HG02588 (cell line): ENCODE results near the gene HILPDA.
A peak's percentile ranks its signal among the peaks of the same experiment; 100 is the strongest.
"Not testable (repeated sequence)": the region's sequence is repeated elsewhere in the genome, so short reads cannot be mapped to it uniquely, and the experiment has no call there.

Experiments used
- ATAC-seq: cut with Tn5 transposase; IDR thresholded peaks from one replicate; pipeline ENCODE4 v1.9.1; 2021; ENCODE audit warnings: mild to moderate bottlenecking, moderate library complexity; ENCODE audit not compliant: unreplicated experiment

Gene HILPDA

GRCh38 chr7:128459394-128459878 is 3.8 kb downstream of the HILPDA start:
- peak; percentile 36 for ATAC-seq

GRCh38 chr7:128462460-128462859 is 6.8 kb downstream of the HILPDA start:
- no peak for ATAC-seq

DNA sequence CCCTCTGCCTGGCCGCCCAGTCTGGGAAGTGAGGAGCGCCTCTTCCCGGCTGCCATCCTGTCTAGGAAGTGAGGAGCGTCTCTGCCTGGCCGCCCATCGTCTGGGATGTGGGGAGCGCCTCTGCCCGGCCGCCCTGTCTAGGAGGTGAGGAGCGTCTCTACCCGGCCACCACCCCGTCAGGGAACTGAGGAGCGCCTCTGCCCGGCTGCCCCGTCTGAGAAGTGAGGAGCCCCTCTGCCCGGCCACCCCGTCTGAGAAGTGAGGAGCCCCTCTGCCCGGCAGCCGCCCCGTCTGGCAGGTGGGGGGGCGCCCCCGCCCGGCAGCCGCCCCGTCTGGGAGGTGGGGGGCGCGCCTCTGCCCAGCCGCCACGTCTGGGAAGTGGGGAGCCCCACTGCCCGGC is 7.7 kb downstream of the HILPDA start:
- not testable (repeated sequence) for ATAC-seq

DNA sequence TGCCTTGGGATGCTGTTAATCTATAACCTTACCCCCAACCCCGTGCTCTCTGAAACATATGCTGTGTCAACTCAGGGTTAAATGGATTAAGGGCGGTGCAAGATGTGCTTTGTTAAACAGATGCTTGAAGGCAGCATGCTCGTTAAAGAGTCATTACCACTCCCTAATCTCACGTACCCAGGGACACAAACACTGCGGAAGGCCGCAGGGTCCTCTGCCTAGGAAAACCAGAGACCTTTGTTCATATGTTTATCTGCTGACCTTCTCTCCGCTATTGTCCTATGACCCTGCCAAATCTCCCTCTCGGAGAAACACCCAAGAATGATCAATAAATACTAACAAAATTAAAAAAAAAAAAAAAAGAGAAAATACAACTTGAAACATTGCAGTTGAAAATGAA is 8.3 kb downstream of the HILPDA start:
- not testable (repeated sequence) for ATAC-seq

DNA sequence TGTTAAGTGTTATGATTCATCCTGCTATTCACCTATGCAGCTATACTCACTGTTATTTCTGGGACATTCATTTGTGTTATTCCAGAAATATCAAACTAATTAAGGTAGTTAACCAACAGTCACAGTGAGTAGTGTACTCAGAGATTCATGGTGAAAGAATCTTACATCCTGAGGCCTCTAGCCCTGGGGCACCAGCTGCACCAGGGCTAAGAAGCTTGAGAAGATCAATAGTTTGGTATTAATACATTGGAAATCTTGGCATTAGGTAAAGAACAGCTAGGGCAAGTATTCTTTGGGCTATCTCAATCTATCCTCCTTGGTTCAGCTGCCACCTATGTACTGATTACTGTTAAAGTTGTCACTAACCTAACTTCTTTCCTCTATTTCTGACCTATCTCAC is 11.2 kb downstream of the HILPDA start:
- not testable (repeated sequence) for ATAC-seq

GRCh38 chr7:128476402-128477335 is 21.0 kb downstream of the HILPDA start, which contains the start of gene METTL2B:
Gene METTL2B (plus strand): TSS chr7:128476748. CDS start chr7:128476766, 18 bp downstream.
- peak; percentile 96 for ATAC-seq

GRCh38 chr7:128477336-128477690 is 21.6 kb downstream of the HILPDA start:
- not testable (repeated sequence) for ATAC-seq

GRCh38 chr7:128479082-128479481 is 23.4 kb downstream of the HILPDA start:
- ATAC-seq: not testable (repeated sequence)

- ATAC-seq: not testable (repeated sequence)
These were observed 32.5 kb downstream of the HILPDA start for GRCh38 chr7:128488134-128488533.

GRCh38 chr7:128497405-128497804 is 41.7 kb downstream of the HILPDA start:
- ATAC-seq: no peak

GRCh38 chr7:128505416-128505815 is 49.7 kb downstream of the HILPDA start:
- not testable (repeated sequence) for ATAC-seq

DNA sequence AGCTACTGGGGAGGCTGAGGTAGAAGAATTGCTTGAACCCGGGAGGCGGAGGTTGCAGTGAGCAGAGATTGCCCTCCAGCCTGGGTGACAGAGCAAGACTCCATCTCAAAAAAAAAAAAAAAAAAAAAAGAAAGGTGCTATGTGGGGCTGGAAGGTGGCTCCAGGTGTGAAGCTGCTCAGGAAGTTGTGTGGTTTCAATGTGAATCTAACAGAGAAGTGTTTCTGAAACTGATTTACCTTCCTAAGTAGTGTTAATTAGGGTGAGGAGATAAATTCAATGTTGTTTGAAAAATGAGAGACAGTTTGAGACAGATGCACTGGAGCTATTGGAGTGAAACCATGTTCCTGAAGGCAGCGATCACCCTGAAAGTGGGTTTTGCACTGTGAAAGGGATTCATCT is 51.1 kb downstream of the HILPDA start:
- ATAC-seq: peak; percentile 54

DNA sequence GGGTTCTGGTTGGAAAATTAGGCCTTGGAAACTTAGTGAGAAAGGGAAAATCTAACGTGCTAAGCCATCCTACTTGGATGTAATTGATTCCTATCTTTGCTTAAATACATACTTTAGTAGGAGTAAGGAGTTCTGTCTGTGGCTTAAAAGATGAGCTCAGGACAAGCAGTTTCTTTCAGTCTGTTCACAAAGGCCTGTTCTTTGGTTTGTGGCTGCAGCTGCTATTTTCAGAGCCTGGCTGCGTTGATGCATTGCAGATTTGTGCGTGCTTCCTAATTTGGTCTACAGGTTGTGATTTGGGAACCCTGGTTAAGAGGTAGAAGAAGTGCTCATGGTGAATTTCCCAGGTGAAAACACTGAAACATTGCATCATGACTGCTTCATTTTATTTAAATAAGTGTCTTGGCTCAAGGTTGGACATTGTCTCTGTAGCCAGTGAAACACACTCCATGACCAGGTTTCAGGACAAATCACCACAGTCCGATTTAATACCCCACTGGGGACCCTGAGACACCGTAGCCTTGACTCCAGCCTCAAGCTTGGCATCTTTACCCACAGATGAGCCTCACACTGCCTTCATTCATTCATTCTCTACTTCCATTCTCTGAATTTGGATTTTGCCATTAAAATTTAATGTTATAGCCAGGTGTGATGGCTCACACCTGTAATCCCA is 51.8 kb downstream of the HILPDA start:
- ATAC-seq: peak; percentile 39
